Testis (tissue), 3 donors: ENCODE measurements around the gene TNNI3K. TPM values are rescaled to one million over a fixed set of nuclear protein-coding genes. Genes with fewer than 3 reads are reported as not detected.
A peak's percentile ranks its signal among the peaks of the same experiment; 100 is the strongest.

ENCODE experiments used
- DNase-seq: peaks from one replicate; pipeline ENCODE4 v3.0.0-alpha.2; 2019
- H3K27ac ChIP-seq, 2 donors: fragments of 200-600 bp; sonication (generic); one replicate each; pipeline ENCODE4 v1.5.1; 2019
- H3K27me3 ChIP-seq: fragments of 200-600 bp; sonication (generic); one replicate; pipeline ENCODE4 v1.5.1; 2019
- H3K36me3 ChIP-seq: fragments of 200-600 bp; sonication (generic); one replicate; pipeline ENCODE4 v1.5.1; 2017; ENCODE audit warnings: low read depth; ENCODE audit errors: missing control alignments
- H3K4me1 ChIP-seq: fragments of 200-600 bp; sonication (generic); one replicate; pipeline ENCODE4 v1.5.1; 2019
- H3K4me3 ChIP-seq, 2 donors: fragments of 200-600 bp; sonication (generic); one replicate each; pipeline ENCODE4 v1.5.1; 2017 to 2019
- H3K9me3 ChIP-seq: fragments of 200-600 bp; sonication (generic); one replicate; pipeline ENCODE4 v1.5.1; 2017
- CTCF ChIP-seq, 3 experiments: fragments of 450-650 bp in 2 of 3; fragments of 200-600 bp in 1 of 3; sonication (generic) in 1 of 3; IDR thresholded peaks; one replicate each; pipeline ENCODE4 v1.5.1; 2016 to 2019; ENCODE audit warnings: antibody characterized with exemption in 3 of 3, mild to moderate bottlenecking in 2 of 3, moderate library complexity in 1 of 3
- POLR2A ChIP-seq: fragments of 450-650 bp; IDR thresholded peaks from one replicate; pipeline ENCODE4 v1.6.1; 2017; ENCODE audit warnings: antibody characterized with exemption, mild to moderate bottlenecking, moderate library complexity
- WGBS, 2 donors: methylation state at CpG; one replicate each; pipeline ENCODE4 v1.1.5; 2018; 5-methylcytosine and 5-hydroxymethylcytosine counted together
- intact Hi-C: fragments of 100-400 bp; cut with DNase I; formaldehyde crosslinking; loops from one replicate; pipeline ENCODE4 v1.15.1; 2023; ENCODE audit warnings: low total_unique reads
- polyA plus RNA-seq: library from polyadenylated mRNA; stranded (reverse); fragments of 350-450 nt; fragmentation: Illumina TruSeq; extraction: RNeasy Lipid Tissue Mini Kit (QIAGEN cat#74804); gene quantifications from one replicate; pipeline ENCODE4 v1.2.3, GENCODE V29; 2014; ENCODE audit warnings: low read depth, low replicate concordance; ENCODE audit not compliant: insufficient read depth
- total RNA-seq, 2 donors: library from RNA; depleted of rRNA; stranded (reverse); fragments of >200 nt; gene quantifications; one replicate each; pipeline ENCODE4 v1.2.3, GENCODE V29; 2016

The TNNI3K gene
- total and polyA plus RNA-seq, 3 donors from 2014 or later = 6.4 to 6.8 (median 6.5) TPM

- TF ChIP-seq CTCF (IDR thresholded peaks at IDR 0.05) (no peak), POLR2A (no peak)
- Histone ChIP-seq H3K9me3 (no peaks in the 10 kb centered on the region), H3K27ac (no peak overlapping the region), H3K27me3 (no peaks in the 10 kb centered on the region), H3K4me3 (no peak overlapping the region), H3K36me3 (no peaks in the 10 kb centered on the region), H3K4me1 (peaks cover 4% of the 10 kb centered on the region)
- 76 to 88% methylated on average over 6 of the region's 6 CpGs for WGBS, 2 donors
- no peak for DNase-seq
- intact Hi-C loops = no loop called here
These were observed 228.8 kb downstream of the TNNI3K start for GRCh38 chr1:74464037-74464436.

- peak overlapping the region; percentile 24 to 37 for H3K4me3 ChIP-seq
- intact Hi-C loops = no loop called here
- H3K36me3 ChIP-seq = no peaks in the 10 kb centered on the region
- DNase-seq = no peak
- H3K9me3 ChIP-seq = no peaks in the 10 kb centered on the region
- 84% methylated on average over 10 of the region's 24 CpGs; no CpG with 5 or more reads in 1 of the 2 donors for WGBS, 2 donors
- no peaks in the 10 kb centered on the region for H3K27me3 ChIP-seq
- no peak for TF ChIP-seq CTCF (IDR thresholded peaks at IDR 0.05)
- no peak for TF ChIP-seq POLR2A
- peaks cover 4% of the 10 kb centered on the region for H3K4me1 ChIP-seq
- H3K27ac ChIP-seq = no peak overlapping the region
These were observed 230.1 kb downstream of the TNNI3K start for GRCh38 chr1:74465193-74465681.

- intact Hi-C loops = no loop called here
- 78 to 80% methylated on average over 3 of the region's 3 CpGs for WGBS, 2 donors
- Histone ChIP-seq H3K4me3 (no peak overlapping the region), H3K4me1 (peaks cover 4% of the 10 kb centered on the region), H3K27ac (no peak overlapping the region), H3K9me3 (no peaks in the 10 kb centered on the region), H3K27me3 (no peaks in the 10 kb centered on the region), H3K36me3 (no peaks in the 10 kb centered on the region)
- DNase-seq = no peak
- no peak for TF ChIP-seq POLR2A
- no peak for TF ChIP-seq CTCF (IDR thresholded peaks at IDR 0.05)
These were observed 232.7 kb downstream of the TNNI3K start for GRCh38 chr1:74467786-74468377.

GRCh38 chr1:74468982-74469603, 233.9 kb downstream of the TNNI3K start:
- Histone ChIP-seq H3K4me1 (peaks cover 4% of the 10 kb centered on the region), H3K27ac (no peak overlapping the region), H3K9me3 (no peaks in the 10 kb centered on the region), H3K4me3 (no peak overlapping the region), H3K36me3 (no peaks in the 10 kb centered on the region), H3K27me3 (no peaks in the 10 kb centered on the region)
- no peak for DNase-seq
- intact Hi-C loops = no loop called here
- 31 to 33% methylated on average over 2 of the region's 2 CpGs for WGBS, 2 donors
- TF ChIP-seq CTCF (IDR thresholded peaks at IDR 0.05) = peak in 2 of 3 experiments; percentile 56 to 69
- TF ChIP-seq POLR2A = no peak
